Measurements from ENCODE around the gene KCNG3. TPM values are rescaled to one million over a fixed set of nuclear protein-coding genes. Genes with fewer than 3 reads are reported as not detected.

The KCNG3 gene
- total RNA-seq, 1 donor from 2014 or later = 0.79 TPM

GRCh38 chr2:42474765-42475454, 18.9 kb downstream of the KCNG3 start:
- Histone ChIP-seq H3K27me3 (ENCODE audit: control insufficient read depth, insufficient read depth, low read length) (no peaks in the 10 kb centered on the region), H3K4me3 (ENCODE audit: low read depth, low read length) (no peak overlapping the region), H3K36me3 (ENCODE audit: control insufficient read depth, insufficient read depth, low read length) (no peaks in the 10 kb centered on the region)
- DNase-seq (ENCODE audit: low read depth) = no peak
- TF ChIP-seq CTCF (IDR thresholded peaks at IDR 0.05; ENCODE audit: insufficient read depth, low read length, poor library complexity, severe bottlenecking) = no peak

- TF ChIP-seq CTCF (IDR thresholded peaks at IDR 0.05; ENCODE audit: insufficient read depth, low read length, poor library complexity, severe bottlenecking) = no peak
- no peak overlapping the region for H3K4me3 ChIP-seq (ENCODE audit: low read depth, low read length)
- no peaks in the 10 kb centered on the region for H3K36me3 ChIP-seq (ENCODE audit: control insufficient read depth, insufficient read depth, low read length)
- H3K27me3 ChIP-seq (ENCODE audit: control insufficient read depth, insufficient read depth, low read length) = no peaks in the 10 kb centered on the region
- DNase-seq (ENCODE audit: low read depth) = no peak
Observed at GRCh38 chr2:42470706-42471105, 23.1 kb downstream of the KCNG3 start.

DNA sequence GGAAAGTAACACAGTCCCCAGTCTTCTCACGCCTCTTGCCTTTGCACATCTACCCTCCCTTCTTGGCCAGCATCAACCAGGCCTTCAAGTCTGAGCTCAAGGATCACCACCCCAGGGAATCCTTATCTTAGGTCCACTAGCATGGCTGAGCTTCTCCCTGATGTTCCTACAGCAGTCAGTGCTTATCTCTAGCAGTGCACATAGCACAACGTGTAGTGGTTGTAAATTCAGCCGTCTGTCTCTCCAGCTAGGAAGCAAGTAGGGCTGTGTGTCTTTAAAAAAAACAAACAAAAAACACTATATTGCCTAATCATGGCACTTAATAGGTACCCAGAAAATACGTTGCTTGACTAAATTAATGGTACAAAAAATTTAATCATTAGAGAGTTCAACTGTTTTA, 29.2 kb downstream of the KCNG3 start:
- no peak overlapping the region for H3K4me3 ChIP-seq (ENCODE audit: low read depth, low read length)
- no peak for DNase-seq (ENCODE audit: low read depth)
- TF ChIP-seq CTCF (IDR thresholded peaks at IDR 0.05; ENCODE audit: insufficient read depth, low read length, poor library complexity, severe bottlenecking) = no peak
- no peaks in the 10 kb centered on the region for H3K27me3 ChIP-seq (ENCODE audit: control insufficient read depth, insufficient read depth, low read length)
- H3K36me3 ChIP-seq (ENCODE audit: control insufficient read depth, insufficient read depth, low read length) = no peaks in the 10 kb centered on the region

DNA sequence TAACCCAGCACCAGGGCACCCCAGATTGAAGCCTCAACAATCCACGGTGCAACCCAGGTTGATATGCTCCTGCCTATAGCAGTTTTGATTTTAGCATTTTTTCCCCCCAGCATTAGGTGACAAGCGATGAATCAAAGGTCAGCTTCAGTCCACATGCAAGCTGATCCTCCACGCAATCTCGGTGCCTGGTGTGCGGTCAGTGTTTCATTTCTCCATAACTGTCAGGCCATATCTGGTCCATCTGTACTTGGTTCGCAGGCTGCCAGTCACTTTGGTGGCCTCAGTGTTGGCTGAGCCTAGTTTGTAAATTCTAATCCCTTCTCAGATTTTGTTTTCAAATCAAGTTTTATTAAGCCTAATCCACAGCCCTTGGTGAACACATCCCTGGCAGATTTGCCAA, 30.2 kb downstream of the KCNG3 start:
- Histone ChIP-seq H3K36me3 (ENCODE audit: control insufficient read depth, insufficient read depth, low read length) (no peaks in the 10 kb centered on the region), H3K4me3 (ENCODE audit: low read depth, low read length) (no peak overlapping the region), H3K27me3 (ENCODE audit: control insufficient read depth, insufficient read depth, low read length) (no peaks in the 10 kb centered on the region)
- no peak for TF ChIP-seq CTCF (IDR thresholded peaks at IDR 0.05; ENCODE audit: insufficient read depth, low read length, poor library complexity, severe bottlenecking)
- no peak for DNase-seq (ENCODE audit: low read depth)

DNA sequence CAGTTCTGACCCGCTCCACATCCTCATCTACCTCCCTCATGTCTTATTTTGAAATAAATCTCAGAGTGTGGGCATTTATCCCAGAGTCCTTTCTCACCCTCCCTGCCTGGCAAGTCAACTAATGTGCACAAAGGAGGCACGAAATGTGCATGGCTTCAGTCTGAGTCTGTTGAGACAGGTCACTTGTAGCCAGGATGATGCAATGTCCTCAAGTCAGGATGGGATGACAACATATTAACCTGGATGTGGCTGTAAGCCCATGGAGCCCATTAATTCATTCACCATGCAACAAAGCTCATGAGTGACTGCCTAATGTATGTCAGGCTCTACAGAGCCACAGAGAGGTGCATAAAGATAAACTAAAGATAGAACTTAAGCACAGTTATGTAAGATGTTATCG, 34.5 kb downstream of the KCNG3 start:
- H3K36me3 ChIP-seq (ENCODE audit: control insufficient read depth, insufficient read depth, low read length) = no peaks in the 10 kb centered on the region
- no peak for TF ChIP-seq CTCF (IDR thresholded peaks at IDR 0.05; ENCODE audit: insufficient read depth, low read length, poor library complexity, severe bottlenecking)
- no peaks in the 10 kb centered on the region for H3K27me3 ChIP-seq (ENCODE audit: control insufficient read depth, insufficient read depth, low read length)
- no peak overlapping the region for H3K4me3 ChIP-seq (ENCODE audit: low read depth, low read length)
- DNase-seq (ENCODE audit: low read depth) = no peak

GRCh38 chr2:42458396-42458795, 35.4 kb downstream of the KCNG3 start:
- TF ChIP-seq CTCF (IDR thresholded peaks at IDR 0.05; ENCODE audit: insufficient read depth, low read length, poor library complexity, severe bottlenecking) = no peak
- no peak overlapping the region for H3K4me3 ChIP-seq (ENCODE audit: low read depth, low read length)
- H3K36me3 ChIP-seq (ENCODE audit: control insufficient read depth, insufficient read depth, low read length) = no peaks in the 10 kb centered on the region
- no peak for DNase-seq (ENCODE audit: low read depth)
- no peaks in the 10 kb centered on the region for H3K27me3 ChIP-seq (ENCODE audit: control insufficient read depth, insufficient read depth, low read length)

Measured in kidney epithelial cell (primary cell).